Transverse colon (tissue), 4 donors: ENCODE data around the gene NLRC3. TPM values are rescaled to one million over a fixed set of nuclear protein-coding genes. Genes with fewer than 3 reads are reported as not detected.

Experiments used
- DNase-seq: peaks from one replicate; pipeline ENCODE4 v3.0.0-alpha.2; 2019
- H3K27ac ChIP-seq, 4 donors: fragments of 200-600 bp; sonication (generic); 2 replicates each; pipeline ENCODE4 v1.5.1; 2016 to 2018; ENCODE audit warnings: inconsistent platforms in 4 of 4
- H3K27me3 ChIP-seq: fragments of 200-600 bp; sonication (generic); 2 replicates; pipeline ENCODE4 v1.5.1; 2017; ENCODE audit warnings: inconsistent platforms
- H3K36me3 ChIP-seq, 4 donors: fragments of 200-600 bp; sonication (generic); 2 replicates each; pipeline ENCODE4 v1.5.1; 2017 to 2019; ENCODE audit warnings: inconsistent platforms in 4 of 4
- H3K4me1 ChIP-seq, 4 donors: fragments of 200-600 bp; sonication (generic); 2 replicates each; pipeline ENCODE4 v1.5.1; 2017 to 2020; ENCODE audit warnings: inconsistent platforms in 4 of 4
- H3K4me3 ChIP-seq, 4 donors: fragments of 200-600 bp; sonication (generic); 1 replicate in 1 of 4; 2 replicates in 3 of 4; pipeline versions ENCODE4 v1.5.1 to v1.6.1; 2017 to 2019; ENCODE audit warnings: inconsistent platforms in 4 of 4
- H3K9me3 ChIP-seq, 2 donors: fragments of 200-600 bp; sonication (generic); 2 replicates each; pipeline ENCODE4 v1.5.1; 2017 to 2019; ENCODE audit warnings: inconsistent platforms in 2 of 2
- CTCF ChIP-seq, 5 experiments: fragments of 200-600 bp in 3 of 5; fragments of 450-650 bp in 2 of 5; sonication (generic) in 3 of 5; IDR thresholded peaks; 1 replicate in 2 of 5; 2 replicates in 3 of 5; pipeline ENCODE4 v1.5.1; 2016 to 2017; ENCODE audit warnings: antibody characterized with exemption in 5 of 5, inconsistent platforms in 3 of 5, mild to moderate bottlenecking in 2 of 5, moderate library complexity in 1 of 5
- EP300 ChIP-seq: sonication (generic); formaldehyde crosslinking; IDR thresholded peaks from one replicate; pipeline ENCODE4 v1.6.1; 2017; ENCODE audit warnings: antibody characterized with exemption, low read depth
- POLR2A ChIP-seq: fragments of 450-650 bp; IDR thresholded peaks from one replicate; pipeline ENCODE4 v1.6.1; 2016; ENCODE audit warnings: antibody characterized with exemption, mild to moderate bottlenecking, moderate library complexity
- POLR2AphosphoS5 ChIP-seq, 3 donors: sonication (generic); formaldehyde crosslinking; IDR thresholded peaks; one replicate each; pipeline ENCODE4 v1.6.1; 2016; ENCODE audit warnings: antibody characterized with exemption in 3 of 3
- WGBS, 2 donors: methylation state at CpG; one replicate each; pipeline ENCODE4 v1.1.5; 2018; ENCODE audit warnings: low coverage in 1 of 2; 5-methylcytosine and 5-hydroxymethylcytosine counted together
- in situ Hi-C, 4 donors: fragments of 200-750 bp; cut with MboI; loops; one replicate each; pipeline versions ENCODE4 v1.15.0 to v1.15.1; 2017; ENCODE audit warnings: low sequenced_read_pairs in 3 of 4, low pct_ligation_motif_present in 1 of 4, low pct_unique_long_range_greater_than_20kb in 1 of 4
- intact Hi-C: fragments of 100-400 bp; cut with DNase I; formaldehyde crosslinking; loops from one replicate; pipeline ENCODE4 v1.15.1; 2023; ENCODE audit warnings: low total_unique reads
- total RNA-seq, 4 donors: library from RNA; depleted of rRNA; stranded (reverse); fragments of >200 nt; gene quantifications; one replicate each; pipeline ENCODE4 v1.1.0, GENCODE V29; 2016

Gene NLRC3
- total RNA-seq, 4 donors from 2014 or later, result 2.3 to 12.3 (median 5.1) TPM

DNA sequence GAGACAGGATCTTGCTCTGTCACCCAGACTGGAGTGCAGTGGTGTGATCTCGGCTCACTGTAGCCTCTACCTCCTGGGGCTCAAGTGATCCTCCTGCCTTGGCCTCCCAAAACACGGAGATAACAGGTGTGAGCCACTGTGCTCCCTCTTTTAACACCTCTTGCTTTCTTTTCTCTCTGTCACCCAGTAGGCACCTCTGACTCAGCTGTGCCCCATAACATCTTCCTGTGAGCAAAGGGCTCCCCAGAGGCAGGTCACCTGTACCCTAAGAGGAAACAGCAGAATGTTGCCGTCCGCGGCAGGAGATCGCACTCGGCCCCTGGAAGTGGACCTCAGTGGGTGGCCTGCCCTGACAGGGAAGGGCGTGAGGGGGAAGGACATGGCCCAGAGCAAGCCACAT is 918 bp upstream of the NLRC3 start:
- Histone ChIP-seq H3K9me3 (no peaks in the 10 kb centered on the region), H3K4me3 (no peak overlapping the region), H3K27ac (peak overlapping the region in 3 of 4 donors; percentile 39 to 53 (median 49)), H3K36me3 (no peaks in the 10 kb centered on the region), H3K4me1 (no peaks in the 10 kb centered on the region), H3K27me3 (peaks cover 8% of the 10 kb centered on the region)
- WGBS, 2 donors, result 68% methylated on average over 6 to 8 of the region's 8 CpGs
- TF ChIP-seq POLR2AphosphoS5 (IDR thresholded peaks at IDR 0.05) (no peak), EP300 (no peak), POLR2A (no peak), CTCF (IDR thresholded peaks at IDR 0.05) (no peak)
- intact Hi-C loops (no loop called here), in situ Hi-C loops (no loop called here)
- DNase-seq, result peak; percentile 14

- intact Hi-C loops (no loop called here), in situ Hi-C loops (no loop called here)
- no peaks in the 10 kb centered on the region for H3K36me3 ChIP-seq
- H3K4me3 ChIP-seq, result peak overlapping the region in 3 of 4 donors; percentile 1 to 40 (median 20)
- H3K4me1 ChIP-seq, result no peaks in the 10 kb centered on the region
- TF ChIP-seq POLR2AphosphoS5 (IDR thresholded peaks at IDR 0.05) (no peak), EP300 (no peak), POLR2A (no peak), CTCF (IDR thresholded peaks at IDR 0.05) (no peak)
- no peak for DNase-seq
- no peak overlapping the region for H3K27ac ChIP-seq
- 62% methylated on average over 11 of the region's 11 CpGs; no CpG with 5 or more reads in 1 of the 2 donors for WGBS, 2 donors
- H3K9me3 ChIP-seq, result no peaks in the 10 kb centered on the region
- peaks cover 8% of the 10 kb centered on the region for H3K27me3 ChIP-seq
These were observed 992 bp downstream of the NLRC3 start for GRCh38 chr16:3576211-3576610.

DNA sequence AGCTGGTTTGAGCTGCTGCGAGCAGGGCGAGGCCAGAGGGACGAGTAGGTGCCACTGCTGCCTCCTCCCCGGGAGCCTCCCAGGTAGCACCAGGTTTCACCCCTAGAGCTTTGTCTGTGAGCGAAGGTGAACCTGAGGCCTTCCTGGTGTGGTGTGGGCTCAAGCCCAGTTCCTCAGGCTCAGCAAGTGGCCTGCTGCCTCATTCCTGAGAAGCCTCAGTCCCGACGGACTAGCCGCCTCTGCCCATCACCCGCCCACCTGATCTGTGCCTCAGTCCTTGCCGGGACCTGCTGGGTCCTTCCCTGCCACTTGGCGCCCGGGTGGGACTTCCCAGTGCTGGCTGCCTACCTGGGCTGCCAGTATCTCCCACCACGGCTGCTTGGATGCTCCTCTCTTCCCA is 1.7 kb downstream of the NLRC3 start:
- Histone ChIP-seq H3K9me3 (peaks cover 6% of the 10 kb centered on the region in 2 donors), H3K4me1 (no peaks in the 10 kb centered on the region), H3K27me3 (peaks cover 8% of the 10 kb centered on the region), H3K27ac (no peak overlapping the region), H3K36me3 (no peaks in the 10 kb centered on the region), H3K4me3 (peak overlapping the region in 1 of 4 donors; percentile 40)
- TF ChIP-seq POLR2A, result no peak
- no peak for TF ChIP-seq CTCF (IDR thresholded peaks at IDR 0.05)
- no peak for TF ChIP-seq EP300
- no peak for TF ChIP-seq POLR2AphosphoS5 (IDR thresholded peaks at IDR 0.05)
- DNase-seq, result no peak
- intact Hi-C loops (no loop called here), in situ Hi-C loops (no loop called here)
- 85% methylated on average over 11 of the region's 13 CpGs; no CpG with 5 or more reads in 1 of the 2 donors for WGBS, 2 donors

DNA sequence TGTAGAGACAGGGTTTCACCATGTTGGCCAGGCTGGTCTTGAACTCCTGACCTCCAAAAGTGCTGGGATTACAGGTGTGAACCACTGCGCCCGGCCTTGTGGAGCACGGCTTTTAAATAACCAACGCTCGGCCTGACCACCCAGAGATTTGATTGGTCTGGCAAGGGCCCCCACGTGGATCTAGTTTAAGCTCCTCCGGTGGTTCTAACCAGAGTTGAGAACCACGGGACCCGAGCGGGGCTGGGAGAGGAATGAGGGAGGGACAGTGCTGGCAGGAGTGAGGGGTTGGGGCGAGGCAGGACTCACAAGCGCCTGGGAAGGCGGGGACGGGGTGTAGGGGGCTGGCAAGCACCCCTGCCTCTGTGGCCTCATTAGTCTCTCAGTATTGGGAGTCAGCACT is 3.0 kb downstream of the NLRC3 start:
- H3K4me1 ChIP-seq, result no peaks in the 10 kb centered on the region
- H3K9me3 ChIP-seq, result peaks cover 9% of the 10 kb centered on the region in 2 donors
- in situ Hi-C loops (no loop called here), intact Hi-C loops (no loop called here)
- no peak for TF ChIP-seq POLR2AphosphoS5 (IDR thresholded peaks at IDR 0.05)
- no peak for TF ChIP-seq EP300
- TF ChIP-seq POLR2A, result no peak
- TF ChIP-seq CTCF (IDR thresholded peaks at IDR 0.05), result no peak
- H3K36me3 ChIP-seq, result no peaks in the 10 kb centered on the region
- no peak for DNase-seq
- H3K27ac ChIP-seq, result no peak overlapping the region
- 90% methylated on average over 14 of the region's 14 CpGs; no CpG with 5 or more reads in 1 of the 2 donors for WGBS, 2 donors
- no peak overlapping the region for H3K4me3 ChIP-seq
- H3K27me3 ChIP-seq, result peaks cover 8% of the 10 kb centered on the region
